Karpas-422 (cell line): Measurements from ENCODE around the gene AK1. TPM values are rescaled to one million over a fixed set of nuclear protein-coding genes. Genes with fewer than 3 reads are reported as not detected.

Experiments used
- DNase-seq: peaks from one replicate; pipeline ENCODE4 v3.0.0-alpha.2; 2015
- H2AFZ ChIP-seq: fragments of 200-600 bp; sonication (generic); 2 replicates; pipeline ENCODE4 v1.6.1; 2014; ENCODE audit warnings: antibody characterized with exemption, low read length, mixed read lengths
- H3K27ac ChIP-seq: fragments of 200-600 bp; sonication (generic); 2 replicates; pipeline ENCODE4 v1.5.1; 2014; ENCODE audit warnings: mild to moderate bottlenecking, low read length, moderate library complexity
- H3K27me3 ChIP-seq: fragments of 200-600 bp; sonication (generic); 2 replicates; pipeline ENCODE4 v1.6.1; 2014; ENCODE audit warnings: low read length, mixed read lengths
- H3K36me3 ChIP-seq: fragments of 200-600 bp; sonication (generic); 2 replicates; pipeline ENCODE4 v1.6.1; 2014; ENCODE audit warnings: low read length, mixed read lengths; ENCODE audit not compliant: insufficient read depth
- H3K4me1 ChIP-seq: fragments of 200-600 bp; sonication (generic); 2 replicates; pipeline ENCODE4 v1.6.1; 2014; ENCODE audit warnings: mild to moderate bottlenecking, low read length, mixed read lengths
- H3K4me2 ChIP-seq: fragments of 200-600 bp; sonication (generic); 2 replicates; pipeline ENCODE4 v1.6.1; 2014; ENCODE audit warnings: low read length, low read depth, mild to moderate bottlenecking; ENCODE audit not compliant: poor library complexity, severe bottlenecking
- H3K4me3 ChIP-seq: fragments of 200-600 bp; sonication (generic); 2 replicates; pipeline ENCODE4 v1.5.1; 2014; ENCODE audit warnings: mild to moderate bottlenecking, antibody characterized with exemption, low read length, mixed read lengths
- H3K79me2 ChIP-seq: fragments of 200-600 bp; sonication (generic); 2 replicates; pipeline ENCODE4 v1.6.1; 2014; ENCODE audit warnings: mild to moderate bottlenecking, low read length, mixed read lengths
- H3K9ac ChIP-seq: fragments of 200-600 bp; sonication (generic); 2 replicates; pipeline ENCODE4 v1.6.0; 2014; ENCODE audit warnings: low read length
- H3K9me2 ChIP-seq: fragments of 200-600 bp; sonication (generic), shearing (Covaris generic); replicated peaks from 2 replicates; pipeline ENCODE4 v1.6.0; 2014; ENCODE audit warnings: mild to moderate bottlenecking, low read length, moderate library complexity; ENCODE audit not compliant: insufficient read depth
- H3K9me3 ChIP-seq: fragments of 300-700, 200-600 bp; sonication (generic); 2 replicates; pipeline ENCODE4 v1.6.1; 2014; ENCODE audit warnings: low read length, mixed read lengths
- H4K20me1 ChIP-seq: fragments of 200-600 bp; sonication (generic); 2 replicates; pipeline ENCODE4 v1.6.1; 2014; ENCODE audit warnings: mild to moderate bottlenecking, antibody characterized with exemption, low read length, low read depth; ENCODE audit not compliant: insufficient read depth
- total RNA-seq: library from RNA; depleted of rRNA; stranded (reverse); fragments of >200 nt; shearing (Covaris generic); gene quantifications from 2 replicates; pipeline ENCODE4 v1.2.3, GENCODE V29; 2014; ENCODE audit warnings: low replicate concordance

Gene AK1
- total RNA-seq, 1 experiment from 2014 or later = 1.0 TPM

- Histone ChIP-seq H3K79me2 (peaks cover 17% of the 10 kb centered on the region), H3K9me2 (no peaks in the 10 kb centered on the region), H4K20me1 (no peaks in the 10 kb centered on the region), H3K27ac (no peak overlapping the region), H3K4me2 (no peak overlapping the region), H2AFZ (no peak overlapping the region), H3K9ac (no peak overlapping the region), H3K9me3 (no peaks in the 10 kb centered on the region), H3K4me3 (no peak overlapping the region), H3K27me3 (no peaks in the 10 kb centered on the region), H3K4me1 (peaks cover 46% of the 10 kb centered on the region), H3K36me3 (peaks cover 8% of the 10 kb centered on the region; the same call in 1 of the 2 replicates)
- DNase-seq = no peak
Observed at GRCh38 chr9:127913682-127914081, 36.2 kb upstream of the AK1 start.

- no peaks in the 10 kb centered on the region for H3K27me3 ChIP-seq
- peaks cover 41% of the 10 kb centered on the region for H3K4me1 ChIP-seq
- no peak overlapping the region for H3K4me2 ChIP-seq
- H3K9me2 ChIP-seq = no peaks in the 10 kb centered on the region
- H3K36me3 ChIP-seq = peaks cover 11% of the 10 kb centered on the region; the same call in 1 of the 2 replicates
- peaks cover 17% of the 10 kb centered on the region for H3K79me2 ChIP-seq
- H3K4me3 ChIP-seq = no peak overlapping the region
- H3K9me3 ChIP-seq = no peaks in the 10 kb centered on the region
- no peak for DNase-seq
- H2AFZ ChIP-seq = no peak overlapping the region
- no peak overlapping the region for H3K27ac ChIP-seq
- no peak overlapping the region for H3K9ac ChIP-seq
- no peaks in the 10 kb centered on the region for H4K20me1 ChIP-seq
Observed at GRCh38 chr9:127912882-127913281, 35.4 kb upstream of the AK1 start.

GRCh38 chr9:127912296-127912695 is 34.8 kb upstream of the AK1 start:
- no peak overlapping the region for H3K4me2 ChIP-seq
- peaks cover 11% of the 10 kb centered on the region; the same call in 1 of the 2 replicates for H3K36me3 ChIP-seq
- H3K79me2 ChIP-seq = peaks cover 17% of the 10 kb centered on the region
- no peak overlapping the region for H3K27ac ChIP-seq
- no peaks in the 10 kb centered on the region for H4K20me1 ChIP-seq
- H3K9me2 ChIP-seq = no peaks in the 10 kb centered on the region
- no peak for DNase-seq
- H3K4me3 ChIP-seq = no peak overlapping the region
- H3K4me1 ChIP-seq = peaks cover 35% of the 10 kb centered on the region
- H3K9ac ChIP-seq = no peak overlapping the region
- H2AFZ ChIP-seq = no peak overlapping the region
- H3K9me3 ChIP-seq = no peaks in the 10 kb centered on the region
- H3K27me3 ChIP-seq = no peaks in the 10 kb centered on the region

- Histone ChIP-seq H3K4me1 (peaks cover 34% of the 10 kb centered on the region), H3K9me2 (no peaks in the 10 kb centered on the region), H3K27ac (peak overlapping the region; percentile 38; the same call in 1 of the 2 replicates), H3K36me3 (peaks cover 11% of the 10 kb centered on the region; the same call in 1 of the 2 replicates), H3K4me2 (no peak overlapping the region), H3K9me3 (no peaks in the 10 kb centered on the region), H3K4me3 (no peak overlapping the region), H3K79me2 (peaks cover 7% of the 10 kb centered on the region), H3K27me3 (no peaks in the 10 kb centered on the region), H4K20me1 (no peaks in the 10 kb centered on the region), H3K9ac (no peak overlapping the region), H2AFZ (no peak overlapping the region)
- no peak for DNase-seq
Observed at GRCh38 chr9:127910613-127911205, 33.2 kb upstream of the AK1 start.

GRCh38 chr9:127909839-127910273 is 32.4 kb upstream of the AK1 start:
- Histone ChIP-seq H3K4me3 (no peak overlapping the region), H4K20me1 (no peaks in the 10 kb centered on the region), H3K27ac (no peak overlapping the region), H3K4me2 (no peak overlapping the region), H3K27me3 (no peaks in the 10 kb centered on the region), H3K9me2 (no peaks in the 10 kb centered on the region), H3K79me2 (peaks cover under 1% of the 10 kb centered on the region; the same call in 1 of the 2 replicates), H3K9ac (no peak overlapping the region), H3K9me3 (no peaks in the 10 kb centered on the region), H2AFZ (no peak overlapping the region), H3K4me1 (peaks cover 34% of the 10 kb centered on the region), H3K36me3 (peaks cover 10% of the 10 kb centered on the region; the same call in 1 of the 2 replicates)
- DNase-seq = no peak

GRCh38 chr9:127908660-127908926 is 31.1 kb upstream of the AK1 start:
- no peak overlapping the region for H2AFZ ChIP-seq
- no peaks in the 10 kb centered on the region for H3K79me2 ChIP-seq
- no peaks in the 10 kb centered on the region for H3K9me2 ChIP-seq
- no peaks in the 10 kb centered on the region for H4K20me1 ChIP-seq
- DNase-seq = no peak
- H3K4me1 ChIP-seq = peaks cover 43% of the 10 kb centered on the region
- H3K27ac ChIP-seq = no peak overlapping the region
- H3K9ac ChIP-seq = no peak overlapping the region
- no peaks in the 10 kb centered on the region for H3K9me3 ChIP-seq
- H3K27me3 ChIP-seq = no peaks in the 10 kb centered on the region
- H3K4me2 ChIP-seq = no peak overlapping the region
- peaks cover 3% of the 10 kb centered on the region; the same call in 1 of the 2 replicates for H3K36me3 ChIP-seq
- no peak overlapping the region for H3K4me3 ChIP-seq

GRCh38 chr9:127907867-127908659 is 30.6 kb upstream of the AK1 start:
- Histone ChIP-seq H3K36me3 (peaks cover 3% of the 10 kb centered on the region; the same call in 1 of the 2 replicates), H3K79me2 (no peaks in the 10 kb centered on the region), H4K20me1 (no peaks in the 10 kb centered on the region), H3K4me1 (peaks cover 48% of the 10 kb centered on the region), H3K9me3 (no peaks in the 10 kb centered on the region), H3K27ac (no peak overlapping the region), H2AFZ (no peak overlapping the region), H3K9ac (no peak overlapping the region), H3K27me3 (no peaks in the 10 kb centered on the region), H3K4me2 (no peak overlapping the region), H3K4me3 (no peak overlapping the region), H3K9me2 (no peaks in the 10 kb centered on the region)
- DNase-seq = no peak

- H3K9me2 ChIP-seq = no peaks in the 10 kb centered on the region
- H2AFZ ChIP-seq = no peak overlapping the region
- peaks cover 47% of the 10 kb centered on the region for H3K4me1 ChIP-seq
- no peak overlapping the region for H3K4me3 ChIP-seq
- no peaks in the 10 kb centered on the region for H3K79me2 ChIP-seq
- no peak overlapping the region for H3K27ac ChIP-seq
- DNase-seq = no peak
- H3K27me3 ChIP-seq = no peaks in the 10 kb centered on the region
- H4K20me1 ChIP-seq = no peaks in the 10 kb centered on the region
- H3K9me3 ChIP-seq = no peaks in the 10 kb centered on the region
- H3K4me2 ChIP-seq = no peak overlapping the region
- H3K9ac ChIP-seq = peak overlapping the region; percentile 37; the same call in 1 of the 2 replicates
- H3K36me3 ChIP-seq = peaks cover 3% of the 10 kb centered on the region; the same call in 1 of the 2 replicates
Observed at GRCh38 chr9:127905788-127906191, 28.3 kb upstream of the AK1 start.
